Thoracic aorta (tissue), 2 donors: ENCODE data around the gene RBFOX2. TPM values are rescaled to one million over a fixed set of nuclear protein-coding genes. Genes with fewer than 3 reads are reported as not detected.

Source experiments
- ATAC-seq: fragments of 150-250 bp; one replicate; pipeline ENCODE4 v1.8.0; 2017; ENCODE audit warnings: low read depth; ENCODE audit not compliant: insufficient number of reproducible peaks, low FRiP score
- DNase-seq: peaks from one replicate; pipeline ENCODE4 v3.0.0-alpha.2; 2020; ENCODE audit warnings: low spot score
- H3K27ac ChIP-seq, 2 donors: fragments of 200-600 bp; sonication (generic); 1 replicate in 1 of 2; 2 replicates in 1 of 2; pipeline ENCODE4 v1.5.1; 2016; ENCODE audit warnings: mild to moderate bottlenecking in 2 of 2, moderate library complexity in 2 of 2
- H3K27me3 ChIP-seq: fragments of 200-600 bp; sonication (generic); replicated peaks from 2 replicates; pipeline ENCODE4 v1.6.0; 2016; ENCODE audit warnings: mild to moderate bottlenecking; ENCODE audit not compliant: insufficient read depth
- H3K36me3 ChIP-seq: fragments of 200-600 bp; sonication (generic); one replicate; pipeline ENCODE4 v1.5.1; 2016
- H3K4me1 ChIP-seq, 2 donors: fragments of 200-600 bp; sonication (generic); 1 replicate in 1 of 2; 2 replicates in 1 of 2; pipeline versions ENCODE4 v1.5.1 to v1.6.0; 2016; ENCODE audit warnings: low read depth in 2 of 2, mild to moderate bottlenecking in 1 of 2; ENCODE audit not compliant: control insufficient read depth in 1 of 2
- H3K4me3 ChIP-seq: fragments of 200-600 bp; sonication (generic); 2 replicates; pipeline ENCODE4 v1.5.1; 2016; ENCODE audit warnings: mild to moderate bottlenecking
- H3K9me3 ChIP-seq: fragments of 200-600 bp; sonication (generic); 2 replicates; pipeline ENCODE4 v1.5.1; 2016
- total RNA-seq, 2 donors: library from RNA; depleted of rRNA; stranded (reverse); fragments of >200 nt; gene quantifications; one replicate each; pipeline versions ENCODE4 v1.1.0 to v1.2.3, GENCODE V29; 2016
- TF ChIP-seq, protein P1 (sequence below): fragments of 200-600 bp; sonication (generic); IDR thresholded peaks from one replicate; pipeline ENCODE4 v1.5.1; 2019; ENCODE audit warnings: antibody characterized with exemption

The RBFOX2 gene
- total RNA-seq, 2 donors from 2014 or later, result 117 to 143 TPM

DNA sequence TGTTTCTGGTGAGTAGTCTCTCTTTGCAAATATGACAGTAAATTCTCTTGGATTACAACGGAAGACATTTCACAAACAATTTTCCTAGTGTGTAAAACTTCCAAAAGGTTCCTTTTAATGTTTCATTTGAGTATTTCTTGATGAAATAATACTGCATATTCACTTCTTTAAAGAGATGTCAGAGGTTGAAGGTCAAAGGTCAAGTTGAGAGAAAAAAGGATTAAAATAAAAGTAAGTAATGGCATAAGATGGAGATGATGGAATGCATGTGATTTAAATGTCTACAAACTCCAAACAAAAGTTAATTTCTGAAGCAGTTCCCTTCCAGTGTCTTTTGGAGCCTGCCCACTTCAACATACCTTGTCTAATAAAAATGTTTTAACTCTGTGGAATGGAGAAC, 270.2 kb downstream of the RBFOX2 start:
- DNase-seq (no peak), ATAC-seq (no peak)
- no peaks in the 10 kb centered on the region for H3K27me3 ChIP-seq
- H3K4me3 ChIP-seq, result no peak overlapping the region
- TF ChIP-seq, protein P1, sequence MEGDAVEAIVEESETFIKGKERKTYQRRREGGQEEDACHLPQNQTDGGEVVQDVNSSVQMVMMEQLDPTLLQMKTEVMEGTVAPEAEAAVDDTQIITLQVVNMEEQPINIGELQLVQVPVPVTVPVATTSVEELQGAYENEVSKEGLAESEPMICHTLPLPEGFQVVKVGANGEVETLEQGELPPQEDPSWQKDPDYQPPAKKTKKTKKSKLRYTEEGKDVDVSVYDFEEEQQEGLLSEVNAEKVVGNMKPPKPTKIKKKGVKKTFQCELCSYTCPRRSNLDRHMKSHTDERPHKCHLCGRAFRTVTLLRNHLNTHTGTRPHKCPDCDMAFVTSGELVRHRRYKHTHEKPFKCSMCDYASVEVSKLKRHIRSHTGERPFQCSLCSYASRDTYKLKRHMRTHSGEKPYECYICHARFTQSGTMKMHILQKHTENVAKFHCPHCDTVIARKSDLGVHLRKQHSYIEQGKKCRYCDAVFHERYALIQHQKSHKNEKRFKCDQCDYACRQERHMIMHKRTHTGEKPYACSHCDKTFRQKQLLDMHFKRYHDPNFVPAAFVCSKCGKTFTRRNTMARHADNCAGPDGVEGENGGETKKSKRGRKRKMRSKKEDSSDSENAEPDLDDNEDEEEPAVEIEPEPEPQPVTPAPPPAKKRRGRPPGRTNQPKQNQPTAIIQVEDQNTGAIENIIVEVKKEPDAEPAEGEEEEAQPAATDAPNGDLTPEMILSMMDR, result no peak
- H3K36me3 ChIP-seq, result no peaks in the 10 kb centered on the region
- no peaks in the 10 kb centered on the region for H3K9me3 ChIP-seq
- no peaks in the 10 kb centered on the region for H3K4me1 ChIP-seq
- H3K27ac ChIP-seq, result no peak overlapping the region

DNA sequence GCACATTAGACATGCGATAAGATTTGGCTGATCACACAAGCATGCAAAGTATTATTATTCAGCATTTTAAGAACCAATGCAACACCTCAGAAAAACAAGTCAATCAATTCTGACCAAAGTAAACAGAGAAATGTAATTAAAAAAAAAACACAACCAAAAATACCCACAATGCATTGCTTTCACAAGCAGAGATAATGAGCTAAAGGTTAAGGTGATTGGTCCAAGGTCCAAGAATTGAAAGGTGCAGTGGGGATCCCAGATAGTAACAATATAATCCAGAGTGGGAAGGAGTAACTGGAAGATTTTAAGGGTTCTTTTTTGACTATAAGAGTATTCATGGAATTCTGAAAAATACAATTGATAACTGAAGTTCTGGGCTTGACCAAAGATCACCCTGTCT, 271.9 kb downstream of the RBFOX2 start:
- Histone ChIP-seq H3K9me3 (no peaks in the 10 kb centered on the region), H3K27ac (no peak overlapping the region), H3K4me3 (no peak overlapping the region), H3K27me3 (no peaks in the 10 kb centered on the region), H3K36me3 (no peaks in the 10 kb centered on the region), H3K4me1 (no peaks in the 10 kb centered on the region)
- ATAC-seq (no peak), DNase-seq (no peak)
- TF ChIP-seq, protein P1, result no peak

DNA sequence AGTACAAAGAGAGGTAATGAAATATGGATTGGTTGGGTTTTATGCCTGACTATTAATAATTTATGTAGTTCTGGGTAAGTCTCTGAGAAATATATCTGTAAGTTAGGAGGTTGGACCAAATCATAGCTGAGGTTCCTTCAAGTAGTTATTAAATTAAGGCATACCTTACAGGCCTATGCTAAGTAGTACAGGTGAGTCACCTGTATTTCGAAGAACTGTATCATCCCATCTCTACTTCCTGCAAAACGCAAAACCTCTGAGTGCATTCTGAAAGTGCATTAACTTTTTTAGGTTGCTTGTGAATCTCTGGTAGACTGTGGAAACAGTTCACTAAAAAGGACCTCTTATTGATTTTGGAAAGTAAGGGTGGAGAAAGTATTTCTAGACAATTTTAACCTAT, 273.9 kb downstream of the RBFOX2 start:
- DNase-seq (no peak), ATAC-seq (no peak)
- Histone ChIP-seq H3K4me3 (no peak overlapping the region), H3K27me3 (no peaks in the 10 kb centered on the region), H3K9me3 (no peaks in the 10 kb centered on the region), H3K4me1 (no peaks in the 10 kb centered on the region), H3K27ac (no peak overlapping the region), H3K36me3 (peaks cover 2% of the 10 kb centered on the region)
- TF ChIP-seq, protein P1, result no peak

- H3K4me3 ChIP-seq, result no peak overlapping the region
- H3K36me3 ChIP-seq, result peaks cover 2% of the 10 kb centered on the region
- no peak for DNase-seq
- H3K9me3 ChIP-seq, result no peaks in the 10 kb centered on the region
- no peak overlapping the region for H3K27ac ChIP-seq
- ATAC-seq, result no peak
- H3K4me1 ChIP-seq, result no peaks in the 10 kb centered on the region
- TF ChIP-seq, protein P1, result no peak
- H3K27me3 ChIP-seq, result no peaks in the 10 kb centered on the region
Observed at GRCh38 chr22:35752863-35753189, 275.8 kb downstream of the RBFOX2 start.

DNA sequence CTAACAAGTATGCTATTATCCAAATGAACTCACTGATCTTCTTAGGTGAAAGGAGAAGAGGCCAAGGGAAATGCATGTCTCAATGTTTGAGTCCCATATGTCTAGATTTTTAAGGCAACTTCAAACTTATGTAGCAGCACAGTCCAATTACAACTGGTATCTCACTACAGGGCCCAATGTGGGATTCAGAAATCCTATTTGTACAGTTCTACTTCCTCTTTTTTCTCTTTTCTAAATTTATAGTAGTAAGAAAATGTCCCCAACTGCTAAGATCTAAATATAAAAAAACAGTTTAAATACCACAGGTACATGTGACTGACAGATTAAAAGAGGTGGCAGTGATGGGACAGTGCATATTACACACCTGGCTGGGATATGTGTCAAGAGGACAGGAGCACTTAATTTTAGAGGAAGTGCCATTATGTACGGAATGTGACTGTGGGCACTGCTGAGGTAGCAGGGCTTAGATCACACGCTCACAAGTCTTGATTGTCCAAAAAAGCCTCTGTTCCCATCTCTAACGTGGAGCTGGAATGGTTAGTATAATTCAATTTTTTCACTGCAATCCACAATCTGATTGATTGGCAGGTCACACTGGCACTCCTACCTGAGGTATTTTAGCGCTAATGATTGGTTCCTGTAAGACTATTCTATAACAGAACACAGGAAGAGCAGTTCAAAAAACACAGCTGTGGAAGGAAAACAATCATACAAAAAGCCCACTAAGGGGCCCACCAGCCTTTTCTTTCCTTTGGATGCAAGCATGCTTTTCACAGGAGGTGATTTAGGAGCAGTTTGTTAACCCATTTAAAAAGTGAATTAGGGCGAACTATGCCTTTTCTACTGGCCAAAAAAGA, 276.4 kb downstream of the RBFOX2 start:
- Histone ChIP-seq H3K36me3 (peaks cover 2% of the 10 kb centered on the region), H3K4me3 (no peak overlapping the region), H3K27me3 (no peaks in the 10 kb centered on the region), H3K27ac (no peak overlapping the region), H3K9me3 (no peaks in the 10 kb centered on the region), H3K4me1 (peaks cover 0 to 2% of the 10 kb centered on the region in 2 donors)
- DNase-seq (no peak), ATAC-seq (no peak)
- TF ChIP-seq, protein P1, result no peak
